LNCAP (cell line): ENCODE data around the gene FOXL1.

ENCODE experiments used
- CTCF ChIP-seq: fragments of 450-650 bp; IDR thresholded peaks from 2 replicates; pipeline ENCODE4 v1.5.1; 2017; ENCODE audit warnings: mild to moderate bottlenecking

The FOXL1 gene

GRCh38 chr16:86566966-86567700 is 11.2 kb upstream of the FOXL1 start:
- TF ChIP-seq CTCF, result no peak

- no peak for TF ChIP-seq CTCF
These were observed 10.4 kb upstream of the FOXL1 start for GRCh38 chr16:86567701-86568581.

- no peak for TF ChIP-seq CTCF
These were observed 9.4 kb upstream of the FOXL1 start for GRCh38 chr16:86568677-86569623.

- TF ChIP-seq CTCF, result no peak
These were observed 8.5 kb upstream of the FOXL1 start for GRCh38 chr16:86569701-86570447.

- no peak for TF ChIP-seq CTCF
These were observed 7.5 kb upstream of the FOXL1 start for GRCh38 chr16:86570558-86571529.

GRCh38 chr16:86571530-86571915 is 6.8 kb upstream of the FOXL1 start:
- TF ChIP-seq CTCF, result no peak
